HEK293T (cell line): ENCODE data around the gene MANBA.

Source experiments
- CTCF ChIA-PET: fragments of 350-600 bp; formaldehyde crosslinking; extraction: SDS; loops from one replicate; lab custom pipeline; 2021; ENCODE audit warnings: antibody characterized with exemption, inconsistent platforms; lab: Yijun Ruan, JAX
- POLR2A ChIA-PET: fragments of 350-600 bp; formaldehyde crosslinking; extraction: SDS; loops from one replicate; lab custom pipeline; 2020; ENCODE audit warnings: antibody characterized with exemption, inconsistent platforms; lab: Yijun Ruan, JAX
- DNase-seq: peaks from one replicate; pipeline ENCODE4 v3.0.0; 2012; ENCODE audit warnings: mixed read lengths; ENCODE audit errors: extremely low spot score
- ARNT ChIP-seq: fragments of 450-650 bp; IDR thresholded peaks from 2 replicates; pipeline ENCODE4 v1.6.1; 2017; ENCODE audit warnings: mild to moderate bottlenecking
- BHLHE40 ChIP-seq: fragments of 450-650 bp; IDR thresholded peaks from 2 replicates; pipeline ENCODE4 v1.6.1; 2016; ENCODE audit warnings: mild to moderate bottlenecking, moderate library complexity, borderline replicate concordance
- CTBP1 ChIP-seq: fragments of 450-650 bp; IDR thresholded peaks from 2 replicates; pipeline ENCODE4 v1.6.1; 2016; ENCODE audit warnings: borderline replicate concordance
- ELF4 ChIP-seq: fragments of 450-650 bp; IDR thresholded peaks from 2 replicates; pipeline ENCODE4 v1.6.1; 2017; ENCODE audit warnings: antibody characterized with exemption
- FOXA1 ChIP-seq: fragments of 450-650 bp; IDR thresholded peaks from 2 replicates; pipeline ENCODE4 v1.6.1; 2016; ENCODE audit warnings: mild to moderate bottlenecking
- FOXK2 ChIP-seq: fragments of 450-650 bp; IDR thresholded peaks from 2 replicates; pipeline ENCODE4 v1.6.1; 2016; ENCODE audit warnings: mild to moderate bottlenecking
- FOXM1 ChIP-seq: fragments of 450-650 bp; IDR thresholded peaks from 2 replicates; pipeline ENCODE4 v1.6.1; 2017; ENCODE audit warnings: mild to moderate bottlenecking, borderline replicate concordance
- HDGF ChIP-seq: fragments of 450-650 bp; IDR thresholded peaks from 2 replicates; pipeline ENCODE4 v1.6.1; 2017; ENCODE audit warnings: antibody characterized with exemption, borderline replicate concordance
- L3MBTL2 ChIP-seq: fragments of 450-650 bp; conservative IDR thresholded peaks from 2 replicates; pipeline ENCODE4 v1.6.1; 2016; ENCODE audit warnings: mild to moderate bottlenecking
- LEF1 ChIP-seq: fragments of 450-650 bp; IDR thresholded peaks from 2 replicates; pipeline ENCODE4 v1.6.1; 2017; ENCODE audit warnings: mild to moderate bottlenecking, borderline replicate concordance
- NFRKB ChIP-seq: fragments of 450-650 bp; IDR thresholded peaks from 2 replicates; pipeline ENCODE4 v1.6.1; 2016; ENCODE audit warnings: mild to moderate bottlenecking, moderate library complexity
- SP1 ChIP-seq: fragments of 450-650 bp; IDR thresholded peaks from 2 replicates; pipeline ENCODE4 v1.6.1; 2017
- SUZ12 ChIP-seq: fragments of 450-650 bp; IDR thresholded peaks from 2 replicates; pipeline ENCODE4 v1.6.1; 2016; ENCODE audit warnings: mild to moderate bottlenecking
- TARDBP ChIP-seq: fragments of 450-650 bp; IDR thresholded peaks from 2 replicates; pipeline ENCODE4 v1.6.1; 2016
- ZNF384 ChIP-seq: fragments of 450-650 bp; IDR thresholded peaks from 2 replicates; pipeline ENCODE4 v1.6.1; 2016
- TF ChIP-seq, protein P1 (sequence below): fragments of 450-650 bp; IDR thresholded peaks from 2 replicates; pipeline ENCODE4 v1.6.1; 2016

MANBA gene

GRCh38 chr4:102780476-102781144 is 19.8 kb upstream of the MANBA start:
- DNase-seq = peak; percentile 14
- CTCF ChIA-PET = interaction anchor here (0.6 to 1.0 kb wide), 2 partner anchors 10 to 315 kb away, joined by 3 read pairs; no protein-coding TSS in a partner anchor
- no peak for TF ChIP-seq ARNT
- TF ChIP-seq CTBP1 = no peak
- TF ChIP-seq SP1 = no peak
- TF ChIP-seq BHLHE40 = no peak
- POLR2A ChIA-PET = interaction anchor here (1.0 to 4.8 kb wide), 2 partner anchors 19 to 47 kb away, joined by 5 to 19 read pairs; partner anchors contain the start of genes MANBA and UBE2D3

- no peak for DNase-seq
- TF ChIP-seq BHLHE40 (no peak), LEF1 (no peak), NFRKB (no peak), ZNF384 (no peak)
- ChIA-PET POLR2A (interaction anchor here (4.8 kb wide), 1 partner anchor 48 kb away, joined by 19 read pairs; the partner anchor contains the start of gene UBE2D3), CTCF (interaction anchor here (0.6 to 0.8 kb wide), 2 partner anchors 155 to 158 kb away, joined by 3 read pairs; no protein-coding TSS in a partner anchor)
These were observed 18.4 kb upstream of the MANBA start for GRCh38 chr4:102779204-102779603.

DNA sequence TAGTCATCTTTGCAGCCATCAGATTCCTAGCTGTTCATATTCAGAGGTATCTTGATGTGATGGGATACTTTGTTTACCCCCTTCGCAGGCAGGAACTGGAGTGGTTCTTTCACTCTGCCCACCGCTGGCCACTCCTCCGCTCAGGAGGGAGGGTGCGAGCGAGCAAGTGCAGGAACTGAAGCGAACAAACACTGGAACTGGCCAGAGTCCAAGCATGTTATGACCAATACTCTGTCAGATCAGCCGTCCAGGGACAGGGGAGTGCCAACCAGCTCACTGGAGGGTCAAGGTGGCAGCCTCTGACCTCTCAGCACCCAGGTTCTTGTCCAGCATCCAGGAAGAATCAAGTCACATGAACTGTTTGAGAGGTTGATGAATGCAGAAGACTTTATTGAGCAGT is 18.0 kb upstream of the MANBA start:
- no peak for DNase-seq
- TF ChIP-seq CTBP1 = no peak
- no peak for TF ChIP-seq ELF4
- no peak for TF ChIP-seq SUZ12
- TF ChIP-seq ARNT = no peak
- no peak for TF ChIP-seq NFRKB
- no peak for TF ChIP-seq HDGF
- no peak for TF ChIP-seq SP1
- no peak for TF ChIP-seq FOXM1
- TF ChIP-seq L3MBTL2 = no peak
- TF ChIP-seq FOXK2 = no peak
- ChIA-PET CTCF (interaction anchor here (0.8 kb wide), 1 partner anchor 158 kb away, joined by 3 read pairs; no protein-coding TSS in a partner anchor), POLR2A (interaction anchor here (4.8 kb wide), 1 partner anchor 49 kb away, joined by 19 read pairs; the partner anchor contains the start of gene UBE2D3)

DNA sequence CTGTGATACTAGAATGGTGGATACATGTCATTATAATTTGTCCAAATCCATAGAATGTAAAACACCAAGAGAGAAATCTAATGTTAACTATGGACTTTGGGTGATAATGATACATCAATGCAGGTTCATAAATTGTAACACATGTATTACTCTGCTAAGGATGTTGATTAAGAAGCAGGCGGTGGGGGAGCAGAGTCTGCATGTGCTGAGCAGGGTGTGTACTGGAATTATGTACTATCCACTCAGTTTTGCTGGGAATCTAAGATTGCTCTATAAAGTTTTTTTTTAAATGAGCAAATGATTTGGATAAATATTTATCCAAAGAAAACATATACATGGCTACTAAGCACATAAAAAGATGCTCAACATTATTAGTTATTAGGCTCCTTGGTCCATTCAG is 15.0 kb upstream of the MANBA start:
- CTCF ChIA-PET = no interaction called here
- DNase-seq = no peak
- TF ChIP-seq BHLHE40 = no peak
- TF ChIP-seq TARDBP = no peak
- TF ChIP-seq ARNT = no peak
- no peak for TF ChIP-seq L3MBTL2
- TF ChIP-seq FOXK2 = no peak
- TF ChIP-seq ZNF384 = no peak
- TF ChIP-seq FOXA1 = no peak
- TF ChIP-seq, protein P1, sequence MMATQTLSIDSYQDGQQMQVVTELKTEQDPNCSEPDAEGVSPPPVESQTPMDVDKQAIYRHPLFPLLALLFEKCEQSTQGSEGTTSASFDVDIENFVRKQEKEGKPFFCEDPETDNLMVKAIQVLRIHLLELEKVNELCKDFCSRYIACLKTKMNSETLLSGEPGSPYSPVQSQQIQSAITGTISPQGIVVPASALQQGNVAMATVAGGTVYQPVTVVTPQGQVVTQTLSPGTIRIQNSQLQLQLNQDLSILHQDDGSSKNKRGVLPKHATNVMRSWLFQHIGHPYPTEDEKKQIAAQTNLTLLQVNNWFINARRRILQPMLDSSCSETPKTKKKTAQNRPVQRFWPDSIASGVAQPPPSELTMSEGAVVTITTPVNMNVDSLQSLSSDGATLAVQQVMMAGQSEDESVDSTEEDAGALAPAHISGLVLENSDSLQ = no peak
- TF ChIP-seq ELF4 = no peak
- no peak for TF ChIP-seq CTBP1
- POLR2A ChIA-PET = no interaction called here

DNA sequence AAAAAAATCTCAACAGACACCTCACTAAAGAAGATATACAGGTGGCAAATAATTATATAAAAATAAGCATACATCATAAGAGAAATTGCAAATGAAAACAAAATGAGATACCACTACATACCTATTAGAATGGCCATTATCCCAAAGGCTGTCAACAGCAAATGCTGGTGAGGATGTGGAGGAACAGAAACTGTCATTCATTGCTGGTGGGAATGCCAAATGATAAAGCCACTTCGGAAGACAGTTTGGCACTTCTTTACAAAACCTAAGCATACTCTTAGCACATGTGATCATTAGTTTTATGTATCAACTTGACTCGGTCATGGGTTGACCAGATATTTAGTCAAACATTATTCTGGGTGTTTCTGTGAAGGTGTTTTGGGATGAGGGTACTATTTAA is 13.5 kb upstream of the MANBA start:
- no peak for DNase-seq
- ChIA-PET POLR2A (no interaction called here), CTCF (interaction anchor here (0.6 kb wide), 1 partner anchor 301 kb away, joined by 3 read pairs; no protein-coding TSS in a partner anchor)
- TF ChIP-seq ARNT (no peak), L3MBTL2 (no peak), NFRKB (no peak), SUZ12 (no peak)

DNA sequence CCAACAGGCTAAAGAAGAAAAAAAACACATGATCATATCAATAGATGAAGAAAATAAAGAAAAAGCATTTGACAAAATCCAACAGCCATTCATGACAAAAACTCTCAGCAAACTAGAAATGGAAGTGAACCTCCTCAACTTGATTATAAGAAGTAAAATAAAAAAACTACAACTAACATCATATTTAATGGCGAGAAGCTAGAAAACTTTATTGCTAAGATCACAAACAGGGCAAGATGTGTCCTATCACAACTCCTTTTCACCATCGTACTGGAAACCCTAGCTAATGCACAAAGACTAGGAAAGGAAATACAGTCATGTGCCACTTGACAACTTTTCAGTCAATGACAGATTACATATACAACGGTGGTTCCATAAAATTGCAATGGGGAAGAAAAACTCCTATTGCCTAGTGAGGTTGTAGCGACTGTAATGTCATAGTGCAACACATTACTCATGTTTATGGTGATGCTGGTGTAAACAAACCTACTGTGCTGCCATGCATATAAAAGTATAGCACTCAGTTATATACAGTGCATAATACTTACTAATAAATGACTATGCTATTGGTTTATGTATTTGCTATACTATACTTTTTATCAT is 12.1 kb upstream of the MANBA start:
- POLR2A ChIA-PET = no interaction called here
- DNase-seq = no peak
- no peak for TF ChIP-seq SP1
- TF ChIP-seq, protein P1 = peak; percentile 76
- CTCF ChIA-PET = no interaction called here

DNA sequence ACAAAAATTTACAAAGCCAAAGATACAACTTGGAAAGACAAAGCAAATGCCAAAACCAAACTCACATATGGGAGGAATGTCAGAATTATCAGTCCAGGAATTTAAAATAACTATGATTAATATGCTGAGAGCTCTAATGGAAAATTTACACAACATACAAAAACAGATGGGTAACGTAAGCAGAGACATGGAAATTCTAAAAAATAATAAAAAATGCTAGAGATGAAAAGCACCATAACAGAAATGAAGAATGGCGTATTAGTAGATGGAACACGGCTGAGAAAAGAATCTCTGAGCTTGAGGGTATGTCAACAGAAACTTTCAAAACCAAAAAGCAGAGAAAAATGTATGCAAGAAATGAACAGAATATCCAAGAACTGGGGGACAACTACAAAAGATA is 4.1 kb upstream of the MANBA start:
- POLR2A ChIA-PET = interaction anchor here (1.4 kb wide), 1 partner anchor 63 kb away, joined by 4 read pairs; the partner anchor contains the start of gene UBE2D3
- CTCF ChIA-PET = no interaction called here
- no peak for DNase-seq
- TF ChIP-seq ZNF384 (no peak), ELF4 (no peak), SUZ12 (no peak), FOXM1 (no peak), SP1 (no peak), TARDBP (no peak), L3MBTL2 (no peak), HDGF (no peak), ARNT (no peak), FOXK2 (no peak), LEF1 (no peak), FOXA1 (no peak), NFRKB (no peak), CTBP1 (no peak), BHLHE40 (no peak)
- TF ChIP-seq, protein P1 = no peak
